Measurements from ENCODE around the gene GP1BB.

The GP1BB gene

GRCh38 chr22:19739911-19740449 is 16.6 kb downstream of the GP1BB start:
- in situ Hi-C loops (cut with MboI; ENCODE audit: low sequenced_read_pairs): no loop called here

DNA sequence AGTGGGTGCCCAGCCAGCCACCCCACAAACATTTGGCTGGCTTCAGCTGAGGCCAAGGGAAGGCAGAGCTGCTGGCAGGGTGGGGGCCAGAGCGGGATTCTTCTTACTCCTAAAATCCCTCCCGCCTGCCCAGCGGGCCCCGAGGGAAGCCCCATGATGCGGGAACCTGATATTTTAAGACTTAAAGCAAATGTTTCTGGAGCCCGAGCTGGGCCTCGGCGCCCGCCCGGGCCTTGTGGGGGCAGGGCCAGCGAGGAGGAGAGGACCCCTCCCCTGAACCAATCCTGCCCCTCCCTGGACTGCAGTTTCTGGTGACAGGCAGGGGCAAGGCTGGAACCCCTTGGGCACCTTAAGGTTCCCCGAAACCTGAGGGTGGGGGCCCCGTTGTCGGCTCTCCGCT is 17.2 kb downstream of the GP1BB start:
- in situ Hi-C loops (cut with MboI; ENCODE audit: low sequenced_read_pairs): no loop called here

DNA sequence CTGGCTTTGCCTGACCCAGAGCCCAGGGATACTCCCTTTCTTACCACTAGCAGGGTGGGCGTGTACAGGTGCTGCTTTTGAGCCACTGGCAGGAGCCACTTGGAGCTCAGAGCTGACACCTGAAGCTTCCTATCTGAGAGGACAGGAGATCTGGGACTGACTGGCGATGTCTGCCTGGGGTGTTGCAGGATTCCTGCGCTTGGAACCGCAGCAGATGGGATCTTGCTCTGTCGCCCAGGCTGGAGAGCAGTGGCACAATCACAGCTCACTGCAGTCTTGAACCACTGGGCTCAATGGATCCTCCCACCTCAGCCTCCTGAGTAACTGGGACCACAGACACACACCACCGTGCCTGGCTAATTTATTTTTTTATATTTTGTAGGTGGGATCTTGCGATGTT is 17.7 kb downstream of the GP1BB start:
- in situ Hi-C loops (cut with MboI; ENCODE audit: low sequenced_read_pairs): no loop called here

DNA sequence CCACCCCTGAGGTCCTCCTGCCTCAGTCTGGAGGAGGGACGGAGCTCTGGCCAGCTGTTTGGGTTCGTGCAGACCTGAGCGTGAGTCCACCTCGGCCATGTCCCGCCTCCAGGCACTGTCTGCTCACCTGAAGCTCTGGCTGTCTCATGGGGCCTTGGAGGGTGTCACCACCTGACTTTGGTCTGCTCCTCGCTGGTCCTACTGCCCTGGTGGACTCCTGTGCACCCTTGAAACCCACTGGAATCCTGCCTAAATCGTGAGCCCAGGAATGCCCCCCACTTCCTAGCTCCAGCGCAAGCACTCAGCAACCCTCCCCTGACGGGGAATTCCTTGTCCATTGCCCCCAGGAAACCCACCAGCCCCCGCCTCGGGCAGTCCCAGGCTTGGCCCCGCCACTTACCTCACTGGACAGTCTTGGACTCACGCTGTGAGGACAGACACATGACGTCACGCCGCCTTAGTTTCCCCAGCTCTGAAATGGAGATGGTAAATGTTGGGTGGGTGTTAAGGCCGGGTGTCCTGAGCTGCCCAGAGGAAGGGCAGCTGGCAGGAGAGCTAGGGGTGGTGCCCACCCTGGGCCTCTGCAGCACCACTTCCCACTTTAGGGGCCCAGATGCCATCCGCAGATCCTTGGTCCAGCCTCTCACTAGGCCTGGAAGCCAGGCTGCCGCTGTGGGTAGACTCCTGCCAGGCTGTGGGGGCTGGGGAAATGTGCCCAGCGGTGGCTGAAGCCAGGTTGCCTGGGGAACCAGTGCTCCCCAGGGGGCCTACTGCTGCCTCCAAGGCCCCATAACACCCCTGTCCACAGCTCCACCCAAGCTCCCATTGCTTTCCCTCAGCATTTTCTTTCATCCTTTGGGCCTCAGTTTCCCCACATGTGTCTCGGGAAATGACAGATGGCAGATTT is 19.1 kb downstream of the GP1BB start:
- in situ Hi-C loops (cut with MboI; ENCODE audit: low sequenced_read_pairs): no loop called here

- in situ Hi-C loops (cut with MboI; ENCODE audit: low sequenced_read_pairs): no loop called here
Measured at GRCh38 chr22:19743081-19743480, 19.7 kb downstream of the GP1BB start.

DNA sequence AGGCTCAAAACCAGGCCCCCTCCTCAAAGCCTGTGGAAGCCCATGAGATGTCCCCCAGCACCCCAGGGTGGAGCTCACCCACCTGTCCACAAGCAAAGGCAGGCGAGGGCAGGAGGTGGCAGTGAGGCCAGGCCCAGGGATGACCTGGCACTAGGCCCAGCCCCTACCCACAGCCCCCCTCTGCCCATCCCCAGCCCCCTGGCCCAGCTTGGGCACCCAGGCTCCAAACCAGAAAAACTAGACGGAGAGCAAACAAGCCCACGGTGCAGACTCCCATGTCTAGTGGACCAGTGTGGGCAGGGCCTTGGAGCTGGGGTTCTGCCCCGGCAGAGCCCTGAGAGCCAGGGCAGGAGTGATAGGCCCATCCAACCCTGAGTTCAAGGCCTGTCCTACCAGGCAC is 20.3 kb downstream of the GP1BB start:
- in situ Hi-C loops (cut with MboI; ENCODE audit: low sequenced_read_pairs): no loop called here

DNA sequence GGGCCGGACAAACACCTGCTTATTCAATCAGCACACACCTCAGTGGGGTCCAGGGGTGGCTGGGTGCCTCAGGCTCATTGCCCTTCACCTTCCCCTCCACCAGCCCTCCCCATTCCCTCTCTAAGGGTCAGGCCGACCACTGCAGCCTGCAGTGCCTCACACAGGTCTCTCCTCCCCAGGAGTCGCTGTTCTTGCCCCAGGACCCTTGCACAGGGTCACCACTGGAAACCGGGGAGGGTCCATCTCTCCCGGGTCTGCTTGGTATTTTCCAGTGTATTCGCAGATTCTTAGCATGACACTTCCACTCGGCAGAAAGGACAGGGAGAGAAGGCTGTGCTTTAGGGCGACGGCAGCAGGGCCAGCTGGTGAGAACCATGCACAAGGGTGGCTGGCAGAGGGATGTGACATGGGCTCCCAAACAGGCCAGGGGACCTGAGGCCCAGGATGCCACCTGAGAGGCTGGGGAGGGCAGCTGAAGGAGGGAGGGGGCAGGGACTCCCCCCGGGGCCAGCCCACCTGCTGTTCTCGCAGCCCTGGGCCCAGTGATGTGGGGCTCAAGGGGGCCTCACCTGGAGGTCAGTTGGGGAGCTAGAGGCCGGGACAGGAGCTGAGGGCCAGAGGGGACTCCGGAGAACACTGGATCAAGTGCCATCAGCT is 21.1 kb downstream of the GP1BB start:
- in situ Hi-C loops (cut with MboI; ENCODE audit: low sequenced_read_pairs): no loop called here

- in situ Hi-C loops (cut with MboI; ENCODE audit: low sequenced_read_pairs): no loop called here
Measured at GRCh38 chr22:19745155-19746101, 22.1 kb downstream of the GP1BB start.

DNA sequence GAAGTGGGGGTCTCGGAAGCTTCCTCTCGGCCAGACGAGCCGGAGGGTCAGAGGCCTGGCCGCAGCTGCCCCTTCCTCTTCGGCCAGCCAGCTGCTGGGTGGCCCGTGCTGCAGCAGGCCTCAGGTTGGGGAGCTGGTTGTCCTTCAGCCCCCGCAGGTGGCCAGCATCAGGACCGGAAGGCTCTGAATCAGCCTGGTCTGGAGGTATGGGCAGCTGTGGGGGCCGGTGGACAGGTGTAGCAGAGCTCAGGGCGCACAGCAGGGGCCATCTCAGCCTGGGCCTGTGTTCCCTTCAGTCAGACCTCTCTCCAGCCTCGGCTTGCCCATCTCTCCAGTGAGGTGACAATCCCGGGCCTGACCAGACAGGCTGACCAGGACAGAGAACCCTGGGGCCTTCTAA is 23.4 kb downstream of the GP1BB start:
- in situ Hi-C loops (cut with MboI; ENCODE audit: low sequenced_read_pairs): no loop called here

- in situ Hi-C loops (cut with MboI; ENCODE audit: low sequenced_read_pairs): no loop called here
Measured at GRCh38 chr22:19747551-19747950, 24.2 kb downstream of the GP1BB start.

DNA sequence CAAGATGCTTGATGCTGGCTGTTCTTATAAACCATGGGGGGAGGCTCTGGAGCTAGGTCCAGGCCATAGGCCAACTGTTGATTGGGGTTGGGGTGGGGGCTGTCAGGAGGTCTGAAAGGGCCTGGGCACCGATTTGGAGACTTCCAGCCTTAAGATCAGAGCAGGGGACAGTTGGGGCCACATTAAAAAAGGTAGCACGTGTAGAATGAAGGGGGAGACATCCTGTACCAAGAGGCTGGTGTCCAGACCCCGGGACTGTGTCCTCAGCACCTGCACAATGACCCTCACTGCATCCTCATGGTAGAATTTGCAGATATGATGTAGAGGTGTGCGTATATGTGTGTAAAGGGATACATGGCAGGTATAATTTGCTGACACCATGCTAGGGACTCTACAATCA is 24.8 kb downstream of the GP1BB start:
- in situ Hi-C loops (cut with MboI; ENCODE audit: low sequenced_read_pairs): no loop called here

GRCh38 chr22:19748991-19749664 is 25.8 kb downstream of the GP1BB start:
- in situ Hi-C loops (cut with MboI; ENCODE audit: low sequenced_read_pairs): no loop called here

DNA sequence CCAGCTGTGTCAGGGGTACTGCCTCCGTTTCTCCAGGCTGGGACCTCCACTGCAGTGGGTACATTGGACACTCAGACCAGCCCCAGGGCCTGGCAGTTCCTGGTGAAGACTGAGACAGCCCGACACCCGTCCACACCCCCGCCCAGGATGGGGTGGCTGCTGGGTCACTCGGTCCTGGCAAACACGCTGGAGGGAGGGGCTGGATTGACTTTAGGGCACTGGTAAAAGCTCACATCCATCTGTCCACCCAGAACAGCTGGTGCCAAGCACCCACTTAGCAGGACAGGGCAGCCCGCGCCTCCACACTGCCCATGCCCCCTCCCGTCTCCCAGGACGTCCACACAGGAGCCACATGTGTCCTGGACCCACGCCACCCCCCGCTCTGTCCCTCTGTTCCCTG is 26.5 kb downstream of the GP1BB start:
- in situ Hi-C loops (cut with MboI; ENCODE audit: low sequenced_read_pairs): no loop called here

GRCh38 chr22:19750507-19751490 is 27.5 kb downstream of the GP1BB start:
- in situ Hi-C loops (cut with MboI; ENCODE audit: low sequenced_read_pairs): no loop called here

DNA sequence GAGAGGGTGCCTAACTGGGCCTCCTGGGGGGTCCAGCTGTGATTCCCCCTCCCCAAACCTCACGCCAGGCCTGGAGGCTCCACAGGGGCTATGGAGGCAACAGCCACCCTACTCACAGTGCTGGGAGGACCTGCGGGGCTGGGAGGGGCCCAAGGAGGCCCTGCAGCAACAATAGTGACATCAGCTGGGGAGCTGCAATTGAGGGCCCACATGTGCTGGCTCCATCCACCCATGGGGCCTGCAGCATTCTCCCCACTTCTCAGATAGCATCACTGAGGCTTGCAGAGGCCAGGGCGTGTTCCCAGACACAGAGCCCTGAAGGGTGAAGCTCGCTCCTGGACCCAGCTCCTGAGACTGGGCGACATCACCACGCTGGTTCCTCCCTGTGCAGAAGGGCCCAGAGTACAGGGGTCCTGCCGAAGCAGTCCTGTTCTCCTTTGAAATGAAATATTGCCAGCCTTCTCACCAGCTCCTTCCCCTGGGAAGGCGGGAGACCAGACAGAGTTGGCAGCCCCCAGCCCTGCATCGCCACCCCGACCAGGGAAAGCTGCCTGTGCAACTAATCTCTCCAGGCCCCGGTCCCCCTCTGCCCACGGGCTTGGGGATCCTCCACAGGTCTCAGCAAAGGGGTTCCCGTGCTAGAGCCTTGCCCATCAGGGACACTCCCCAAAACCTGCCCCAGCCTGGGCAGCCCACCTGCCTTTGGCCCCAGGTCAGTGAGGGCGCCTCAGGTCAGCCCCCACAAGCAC is 28.3 kb downstream of the GP1BB start:
- in situ Hi-C loops (cut with MboI; ENCODE audit: low sequenced_read_pairs): no loop called here

DNA sequence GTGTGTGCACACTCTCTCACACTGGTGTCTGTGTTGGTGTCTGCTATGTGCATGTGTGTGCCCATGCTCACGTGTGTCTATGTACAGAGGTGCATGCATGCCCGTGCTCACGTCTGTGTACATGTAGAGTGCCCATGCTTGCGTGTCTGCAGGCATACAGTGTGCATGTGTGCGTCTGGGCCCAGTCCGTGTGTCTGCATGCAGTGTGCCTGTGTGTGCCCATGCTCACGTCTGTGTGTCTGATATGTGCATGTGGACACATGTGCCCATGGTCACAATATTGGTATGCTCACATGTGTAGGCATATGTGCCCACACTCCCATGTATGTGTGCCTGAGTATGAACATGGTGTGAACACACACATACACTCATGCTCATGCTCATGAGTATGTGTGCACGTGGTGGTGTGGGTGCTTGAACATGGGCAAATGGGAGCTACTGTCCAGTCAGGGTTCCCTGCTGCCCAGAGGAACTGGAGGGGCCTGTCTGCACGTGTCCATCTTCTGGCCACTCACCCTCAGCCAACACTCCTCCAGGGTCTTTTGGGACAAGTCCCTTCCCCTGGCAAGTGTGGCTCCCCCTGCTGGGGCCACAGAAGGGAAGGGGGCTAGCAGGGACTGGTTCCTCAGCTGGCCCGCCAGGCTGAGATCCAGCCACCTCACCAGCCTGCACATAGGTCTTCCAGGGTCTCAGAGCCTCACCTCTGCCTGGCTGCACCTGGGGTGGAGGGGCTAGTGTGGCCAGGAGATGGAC is 29.9 kb downstream of the GP1BB start:
- in situ Hi-C loops (cut with MboI; ENCODE audit: low sequenced_read_pairs): no loop called here

- in situ Hi-C loops (cut with MboI; ENCODE audit: low sequenced_read_pairs): no loop called here
Measured at GRCh38 chr22:19753996-19754700, 30.8 kb downstream of the GP1BB start.
